HEK293 (cell line): ENCODE data around the gene CA9.

Source experiments
- CTCF ChIA-PET: fragments of 350-600 bp; formaldehyde crosslinking; extraction: SDS; loops from one replicate; lab custom pipeline; 2021; ENCODE audit warnings: antibody characterized with exemption; lab: Yijun Ruan, JAX
- POLR2A ChIA-PET: fragments of 300-600 bp; formaldehyde crosslinking; extraction: SDS; loops from one replicate; lab custom pipeline; 2020; ENCODE audit warnings: antibody characterized with exemption, inconsistent platforms; lab: Yijun Ruan, JAX
- H3K27ac ChIP-seq: fragments of 200-500 bp; sonication (Bioruptor generic); 2 replicates; pipeline ENCODE4 v1.5.1; 2014; ENCODE audit warnings: low read depth, low read length, control low read depth, inconsistent platforms; ENCODE audit errors: extremely low read depth
- H3K36me3 ChIP-seq, 2 experiments: fragments of 200-500 bp in 1 of 2; sonication (Bioruptor generic) in 1 of 2; 1 replicate in 1 of 2; 2 replicates in 1 of 2; pipeline ENCODE4 v1.5.1; 2014 to 2017; ENCODE audit warnings: inconsistent platforms in 2 of 2, low read length in 2 of 2; ENCODE audit not compliant: control insufficient read depth in 2 of 2, insufficient read depth in 1 of 2
- H3K4me1 ChIP-seq: fragments of 200-500 bp; sonication (Bioruptor generic); 2 replicates; pipeline ENCODE4 v1.5.1; 2014; ENCODE audit warnings: mild to moderate bottlenecking, low read length, inconsistent platforms; ENCODE audit not compliant: control insufficient read depth, insufficient read depth
- H3K4me3 ChIP-seq: 2 replicates; pipeline ENCODE4 v1.5.1; 2011; ENCODE audit warnings: low read depth, mild to moderate bottlenecking, control low read depth, low read length, moderate library complexity
- H3K9me3 ChIP-seq: fragments of 200-500 bp; sonication (Bioruptor generic); 2 replicates; pipeline ENCODE4 v1.5.1; 2014; ENCODE audit warnings: low read depth, low read length, inconsistent platforms; ENCODE audit not compliant: control insufficient read depth, insufficient read depth
- BCL11A ChIP-seq: fragments of 450-650 bp; formaldehyde crosslinking; IDR thresholded peaks from 2 replicates; pipeline ENCODE4 v1.5.1; 2016; ENCODE audit warnings: low read depth, missing biosample characterization, missing genetic modification characterization
- GLIS1 ChIP-seq: fragments of 450-650 bp; formaldehyde crosslinking; IDR thresholded peaks from 2 replicates; pipeline ENCODE4 v1.5.1; 2016; ENCODE audit warnings: missing biosample characterization, missing genetic modification characterization
- KLF8 ChIP-seq: fragments of 450-650 bp; formaldehyde crosslinking; IDR thresholded peaks from 2 replicates; pipeline ENCODE4 v1.5.1; 2016; ENCODE audit warnings: missing biosample characterization, missing genetic modification characterization
- KLF9 ChIP-seq: fragments of 450-650 bp; formaldehyde crosslinking; IDR thresholded peaks from 2 replicates; pipeline ENCODE4 v1.5.1; 2016; ENCODE audit warnings: missing biosample characterization, missing genetic modification characterization, low read depth
- MZF1 ChIP-seq: fragments of 450-650 bp; formaldehyde crosslinking; IDR thresholded peaks from 2 replicates; pipeline ENCODE4 v1.5.1; 2017; ENCODE audit warnings: missing biosample characterization, missing genetic modification characterization, borderline replicate concordance
- PBX3 ChIP-seq: sonication (generic); formaldehyde crosslinking; IDR thresholded peaks from 2 replicates; pipeline ENCODE4 v1.8.1; 2022; ENCODE audit warnings: mild to moderate bottlenecking, moderate library complexity, missing genetic modification reagents
- SP7 ChIP-seq: fragments of 450-650 bp; formaldehyde crosslinking; IDR thresholded peaks from 2 replicates; pipeline ENCODE4 v1.5.1; 2016; ENCODE audit warnings: missing biosample characterization, missing genetic modification characterization
- TCF7L2 ChIP-seq: IDR thresholded peaks from 2 replicates; pipeline ENCODE4 v1.6.1; 2011; ENCODE audit warnings: low read depth, mild to moderate bottlenecking, inconsistent platforms, low read length, moderate library complexity, borderline replicate concordance
- ZBTB17 ChIP-seq: fragments of 450-650 bp; formaldehyde crosslinking; IDR thresholded peaks from 2 replicates; pipeline ENCODE4 v1.5.1; 2016; ENCODE audit warnings: missing biosample characterization, missing genetic modification characterization
- ZBTB48 ChIP-seq: fragments of 450-650 bp; formaldehyde crosslinking; IDR thresholded peaks from 2 replicates; pipeline ENCODE4 v1.5.1; 2016; ENCODE audit warnings: missing biosample characterization, missing genetic modification characterization
- ZEB2 ChIP-seq: fragments of 450-650 bp; formaldehyde crosslinking; IDR thresholded peaks from 2 replicates; pipeline ENCODE4 v1.5.1; 2016; ENCODE audit warnings: missing biosample characterization, missing genetic modification characterization
- ZFP37 ChIP-seq: fragments of 450-650 bp; formaldehyde crosslinking; IDR thresholded peaks from 2 replicates; pipeline ENCODE4 v1.5.1; 2016; ENCODE audit warnings: missing biosample characterization, missing genetic modification characterization
- ZIC2 ChIP-seq: fragments of 450-650 bp; formaldehyde crosslinking; IDR thresholded peaks from 2 replicates; pipeline ENCODE4 v1.5.1; 2016; ENCODE audit warnings: missing biosample characterization, missing genetic modification characterization
- ZNF157 ChIP-seq: fragments of 450-650 bp; formaldehyde crosslinking; IDR thresholded peaks from 2 replicates; pipeline ENCODE4 v1.5.1; 2016; ENCODE audit warnings: missing biosample characterization, missing genetic modification characterization
- ZNF175 ChIP-seq: fragments of 450-650 bp; formaldehyde crosslinking; IDR thresholded peaks from 2 replicates; pipeline ENCODE4 v1.5.1; 2016; ENCODE audit warnings: missing biosample characterization, missing genetic modification characterization
- ZNF239 ChIP-seq: fragments of 450-650 bp; formaldehyde crosslinking; IDR thresholded peaks from 2 replicates; pipeline ENCODE4 v1.5.1; 2016; ENCODE audit warnings: missing biosample characterization, missing genetic modification characterization
- ZNF248 ChIP-seq: fragments of 450-650 bp; formaldehyde crosslinking; IDR thresholded peaks from 2 replicates; pipeline ENCODE4 v1.5.1; 2017; ENCODE audit warnings: missing biosample characterization, missing genetic modification characterization
- ZNF292 ChIP-seq: fragments of 450-650 bp; formaldehyde crosslinking; IDR thresholded peaks from 2 replicates; pipeline ENCODE4 v1.5.1; 2016; ENCODE audit warnings: low read depth, missing biosample characterization, missing genetic modification characterization, borderline replicate concordance
- ZNF341 ChIP-seq: fragments of 450-650 bp; formaldehyde crosslinking; IDR thresholded peaks from 2 replicates; pipeline ENCODE4; 2016; ENCODE audit warnings: low read depth, missing biosample characterization, missing genetic modification characterization
- ZNF394 ChIP-seq: fragments of 450-650 bp; formaldehyde crosslinking; IDR thresholded peaks from 2 replicates; pipeline ENCODE4 v1.5.1; 2016; ENCODE audit warnings: missing biosample characterization, missing genetic modification characterization, mild to moderate bottlenecking, moderate library complexity, borderline replicate concordance
- ZNF404 ChIP-seq: fragments of 450-650 bp; formaldehyde crosslinking; IDR thresholded peaks from 2 replicates; pipeline ENCODE4 v1.5.1; 2017; ENCODE audit warnings: missing biosample characterization, missing genetic modification characterization
- ZNF529 ChIP-seq: fragments of 450-650 bp; formaldehyde crosslinking; IDR thresholded peaks from 2 replicates; pipeline ENCODE4 v1.5.1; 2017; ENCODE audit warnings: missing genetic modification characterization, missing biosample characterization; ENCODE audit not compliant: insufficient replicate concordance
- ZNF585B ChIP-seq: fragments of 450-650 bp; formaldehyde crosslinking; IDR thresholded peaks from 2 replicates; pipeline ENCODE4 v1.5.1; 2016; ENCODE audit warnings: missing biosample characterization, missing genetic modification characterization
- ZNF600 ChIP-seq: fragments of 450-650 bp; formaldehyde crosslinking; IDR thresholded peaks from 2 replicates; pipeline ENCODE4 v1.5.1; 2016; ENCODE audit warnings: missing biosample characterization, missing genetic modification characterization
- ZNF610 ChIP-seq: fragments of 450-650 bp; formaldehyde crosslinking; IDR thresholded peaks from 2 replicates; pipeline ENCODE4 v1.5.1; 2016; ENCODE audit warnings: missing biosample characterization, missing genetic modification characterization, borderline replicate concordance
- ZNF624 ChIP-seq: fragments of 450-650 bp; formaldehyde crosslinking; IDR thresholded peaks from 2 replicates; pipeline ENCODE4 v1.5.1; 2017; ENCODE audit warnings: missing biosample characterization, missing genetic modification characterization
- ZNF660 ChIP-seq: fragments of 450-650 bp; IDR thresholded peaks from 2 replicates; pipeline ENCODE4 v1.5.1; 2018; ENCODE audit warnings: missing biosample characterization, mild to moderate bottlenecking, missing genetic modification characterization
- ZNF701 ChIP-seq: fragments of 450-650 bp; formaldehyde crosslinking; IDR thresholded peaks from 2 replicates; pipeline ENCODE4 v1.5.1; 2016; ENCODE audit warnings: missing biosample characterization, missing genetic modification characterization
- ZNF747 ChIP-seq: fragments of 450-650 bp; formaldehyde crosslinking; IDR thresholded peaks from 2 replicates; pipeline ENCODE4 v1.5.1; 2016; ENCODE audit warnings: missing biosample characterization, missing genetic modification characterization
- ZNF837 ChIP-seq: fragments of 450-650 bp; formaldehyde crosslinking; IDR thresholded peaks from 2 replicates; pipeline ENCODE4 v1.5.1; 2016; ENCODE audit warnings: missing biosample characterization, missing genetic modification characterization
- ZNF843 ChIP-seq: fragments of 450-650 bp; formaldehyde crosslinking; IDR thresholded peaks from 2 replicates; pipeline ENCODE4 v1.5.1; 2016; ENCODE audit warnings: missing biosample characterization, missing genetic modification characterization

The CA9 gene

GRCh38 chr9:35656348-35656747 is 17.4 kb upstream of the CA9 start:
- Histone ChIP-seq H3K9me3 (no peaks in the 10 kb centered on the region), H3K36me3 (peaks cover 1 to 14% of the 10 kb centered on the region in 2 experiments; a peak in 2 of 3 replicates), H3K27ac (no peak overlapping the region), H3K4me1 (peaks cover 8% of the 10 kb centered on the region; the same call in 1 of the 2 replicates), H3K4me3 (no peak overlapping the region)
- ChIA-PET CTCF (interaction anchor here (1.1 to 14.5 kb wide), 8 partner anchors 9 to 226 kb away, joined by 4 to 157 read pairs (median 12); partner anchors contain the start of genes ARHGEF39, TLN1 and TPM2), POLR2A (interaction anchor here (0.7 to 4.3 kb wide), 5 partner anchors 9 to 101 kb away, joined by 4 to 41 read pairs (median 7); partner anchors contain the start of genes CREB3 and TLN1)
- TF ChIP-seq ZNF610 (tag by site-specific recombination) = no peak
- no peak for TF ChIP-seq ZNF292 (tag by site-specific recombination)
- TF ChIP-seq MZF1 = no peak
- no peak for TF ChIP-seq ZNF600
- TF ChIP-seq ZBTB17 = no peak

- TF ChIP-seq ZNF837 (tag by site-specific recombination) (no peak), ZNF341 (tag by site-specific recombination) (peak; percentile 90)
- no peaks in the 10 kb centered on the region for H3K9me3 ChIP-seq
- H3K36me3 ChIP-seq = peaks cover 5 to 19% of the 10 kb centered on the region in 2 experiments
- POLR2A ChIA-PET = interaction anchor here (0.7 to 4.3 kb wide), 12 partner anchors 10 to 554 kb away, joined by 3 to 41 read pairs (median 7); partner anchors contain the start of genes ATOSB, CREB3, GBA2 and RGP1
- peaks cover 8% of the 10 kb centered on the region; the same call in 1 of the 2 replicates for H3K4me1 ChIP-seq
- H3K27ac ChIP-seq = peak overlapping the region; percentile 93
- CTCF ChIA-PET = interaction anchor here (0.7 to 14.5 kb wide), 11 partner anchors 11 to 578 kb away, joined by 3 to 157 read pairs (median 9); partner anchors contain the start of genes TLN1 and TPM2
- H3K4me3 ChIP-seq = peak overlapping the region; percentile 40
Measured at GRCh38 chr9:35656831-35657545, 16.7 kb upstream of the CA9 start.

GRCh38 chr9:35657546-35658136 is 16.1 kb upstream of the CA9 start, which contains the start of gene RMRP:
Gene RMRP (minus strand): TSS chr9:35658019.
- peak within 1 kb of the TSS; percentile 93 for H3K27ac ChIP-seq
- ChIA-PET CTCF (interaction anchor here (0.6 to 14.5 kb wide), 19 partner anchors 11 to 578 kb away, joined by 3 to 157 read pairs (median 5); partner anchors contain the start of genes TLN1 and TPM2), POLR2A (interaction anchor here (0.6 to 4.3 kb wide), 21 partner anchors 10 to 713 kb away, joined by 3 to 41 read pairs (median 5); partner anchors contain the start of genes ATOSB, CREB3, GBA2 and RGP1)
- peak within 1 kb of the TSS; percentile 70 for H3K4me3 ChIP-seq
- H3K4me1 ChIP-seq = peaks cover 8% of the 10 kb centered on the region; the same call in 1 of the 2 replicates
- peaks cover 5 to 26% of the 10 kb centered on the region in 2 experiments for H3K36me3 ChIP-seq
- H3K9me3 ChIP-seq = no peaks in the 10 kb centered on the region
- TF ChIP-seq ZNF157 (tag by site-specific recombination) (0 out of 2 replicates have a peak, but pooled peaks have one; percentile 23), GLIS1 (tag by site-specific recombination) (peak; percentile 86), ZNF585B (tag by site-specific recombination) (no peak), ZNF394 (tag by site-specific recombination) (peak; percentile 75; the same call in 1 of the 2 replicates), ZNF701 (tag by site-specific recombination) (0 out of 2 replicates have a peak, but pooled peaks have one; percentile 24), ZEB2 (peak; percentile 98), TCF7L2 (no peak), ZNF529 (tag by site-specific recombination) (no peak), KLF9 (tag by site-specific recombination) (peak; percentile 78), ZNF239 (no peak), ZNF624 (tag by site-specific recombination) (no peak), ZNF248 (tag by site-specific recombination) (no peak), ZFP37 (tag by site-specific recombination) (peak; percentile 91), ZNF404 (no peak), ZBTB48 (tag by site-specific recombination) (peak; percentile 69; the same call in 1 of the 2 replicates), ZNF843 (tag by site-specific recombination) (peak; percentile 70; the same call in 1 of the 2 replicates), ZNF175 (no peak), KLF8 (tag by site-specific recombination) (peak; percentile 85), ZNF660 (peak; percentile 95), BCL11A (tag by site-specific recombination) (peak; percentile 91; the same call in 1 of the 2 replicates), SP7 (peak; percentile 91), ZIC2 (peak; percentile 87), ZNF292 (tag by site-specific recombination) (no peak), PBX3 (peak; percentile 94), ZNF747 (tag by site-specific recombination) (no peak)
